DND-41 (cell line): Measurements from ENCODE around the gene LRRC43.

Source experiments
- ATAC-seq: fragments of 200-7000 bp; cut with Tn5 transposase; 3 replicates; pipeline ENCODE4 v1.9.1; 2021; ENCODE audit warnings: low read depth; ENCODE audit not compliant: insufficient read depth
- DNase-seq: peaks from one replicate; pipeline ENCODE4 v3.0.0-alpha.2; 2020
- H2AFZ ChIP-seq: 2 replicates; pipeline ENCODE4 v1.6.0; 2012; ENCODE audit warnings: low read depth, low read length
- H3K27ac ChIP-seq: 2 replicates; pipeline ENCODE4 v1.5.1; 2012; ENCODE audit warnings: low read length, inconsistent platforms
- H3K27me3 ChIP-seq: fragments of 200-600 bp; sonication (generic); 2 replicates; pipeline ENCODE4 v1.6.0; 2012; ENCODE audit warnings: low read length, mild to moderate bottlenecking, inconsistent platforms; ENCODE audit not compliant: insufficient read depth, poor library complexity
- H3K36me3 ChIP-seq: 2 replicates; pipeline ENCODE4 v1.5.1; 2012; ENCODE audit warnings: low read length, inconsistent platforms; ENCODE audit not compliant: insufficient read depth
- H3K4me1 ChIP-seq: 2 replicates; pipeline ENCODE4 v1.5.1; 2012; ENCODE audit warnings: mild to moderate bottlenecking, low read length; ENCODE audit not compliant: insufficient read depth
- H3K4me2 ChIP-seq: 2 replicates; pipeline ENCODE4 v1.6.0; 2012; ENCODE audit warnings: mild to moderate bottlenecking, moderate library complexity, low read length, inconsistent platforms; ENCODE audit not compliant: insufficient read depth
- H3K4me3 ChIP-seq, 2 experiments: fragments of 200-600 bp in 1 of 2; shearing (Covaris generic) in 1 of 2; 2 replicates each; pipeline ENCODE4 v1.5.1; 2012 to 2016; ENCODE audit warnings: inconsistent platforms in 2 of 2, low read length in 2 of 2, mild to moderate bottlenecking in 2 of 2, low read depth in 1 of 2, moderate library complexity in 1 of 2
- H3K79me2 ChIP-seq: 2 replicates; pipeline ENCODE4 v1.6.0; 2012; ENCODE audit warnings: low read length, inconsistent platforms; ENCODE audit not compliant: insufficient read depth
- H3K9ac ChIP-seq: 2 replicates; pipeline ENCODE4 v1.6.0; 2012; ENCODE audit warnings: low read depth, mild to moderate bottlenecking, inconsistent platforms, low read length, moderate library complexity
- H3K9me3 ChIP-seq: 2 replicates; pipeline ENCODE4 v1.5.1; 2012; ENCODE audit warnings: low read length, moderate library complexity, mild to moderate bottlenecking, inconsistent platforms; ENCODE audit not compliant: insufficient read depth, severe bottlenecking
- H4K20me1 ChIP-seq: 2 replicates; pipeline ENCODE4 v1.6.0; 2012; ENCODE audit warnings: low read length; ENCODE audit not compliant: insufficient read depth
- CTCF ChIP-seq: IDR thresholded peaks from 2 replicates; pipeline ENCODE4 v1.5.1; 2012; ENCODE audit warnings: borderline replicate concordance, low read length, moderate library complexity, mild to moderate bottlenecking; ENCODE audit not compliant: poor library complexity, severe bottlenecking; ENCODE audit errors: extremely low read depth
- EZH2 ChIP-seq: IDR thresholded peaks from 3 replicates; pipeline ENCODE4 v1.6.1; 2012; ENCODE audit warnings: borderline replicate concordance, low read depth, mild to moderate bottlenecking, moderate library complexity, low read length, inconsistent platforms; ENCODE audit not compliant: severe bottlenecking

Gene LRRC43

GRCh38 chr12:122235741-122236140, 52.8 kb downstream of the LRRC43 start:
- Histone ChIP-seq H3K9me3 (no peaks in the 10 kb centered on the region), H4K20me1 (peaks cover 4% of the 10 kb centered on the region; the same call in 1 of the 2 replicates), H3K27me3 (no peaks in the 10 kb centered on the region), H3K27ac (no peak overlapping the region), H3K9ac (no peak overlapping the region), H3K4me3 (no peak overlapping the region), H3K4me1 (no peaks in the 10 kb centered on the region), H3K4me2 (no peak overlapping the region), H3K79me2 (no peaks in the 10 kb centered on the region), H2AFZ (no peak overlapping the region), H3K36me3 (peaks cover 44% of the 10 kb centered on the region)
- TF ChIP-seq CTCF (no peak), EZH2 (no peak)
- DNase-seq = no peak
- ATAC-seq = no peak

GRCh38 chr12:122238861-122239260, 55.9 kb downstream of the LRRC43 start:
- H2AFZ ChIP-seq = no peak overlapping the region
- DNase-seq = no peak
- H3K36me3 ChIP-seq = peaks cover 36% of the 10 kb centered on the region
- no peak for ATAC-seq
- no peak for TF ChIP-seq CTCF
- H3K9ac ChIP-seq = no peak overlapping the region
- H3K4me2 ChIP-seq = no peak overlapping the region
- no peak overlapping the region for H3K27ac ChIP-seq
- no peaks in the 10 kb centered on the region for H3K9me3 ChIP-seq
- no peaks in the 10 kb centered on the region for H3K4me1 ChIP-seq
- no peaks in the 10 kb centered on the region for H3K79me2 ChIP-seq
- no peak overlapping the region for H3K4me3 ChIP-seq
- H4K20me1 ChIP-seq = no peaks in the 10 kb centered on the region
- H3K27me3 ChIP-seq = no peaks in the 10 kb centered on the region

GRCh38 chr12:122243965-122244364, 61.0 kb downstream of the LRRC43 start:
- Histone ChIP-seq H3K36me3 (peaks cover 29% of the 10 kb centered on the region), H4K20me1 (no peaks in the 10 kb centered on the region), H3K4me1 (no peaks in the 10 kb centered on the region), H3K4me2 (no peak overlapping the region), H3K27ac (no peak overlapping the region), H3K9me3 (no peaks in the 10 kb centered on the region), H2AFZ (no peak overlapping the region), H3K79me2 (no peaks in the 10 kb centered on the region), H3K27me3 (no peaks in the 10 kb centered on the region), H3K9ac (no peak overlapping the region), H3K4me3 (no peak overlapping the region)
- ATAC-seq = no peak
- TF ChIP-seq CTCF (no peak), EZH2 (no peak)
- DNase-seq = no peak

GRCh38 chr12:122244565-122245371, 61.8 kb downstream of the LRRC43 start:
- Histone ChIP-seq H3K27ac (no peak overlapping the region), H3K36me3 (peaks cover 36% of the 10 kb centered on the region), H2AFZ (no peak overlapping the region), H3K79me2 (no peaks in the 10 kb centered on the region), H4K20me1 (no peaks in the 10 kb centered on the region), H3K9ac (no peak overlapping the region), H3K4me2 (no peak overlapping the region), H3K27me3 (no peaks in the 10 kb centered on the region), H3K9me3 (no peaks in the 10 kb centered on the region), H3K4me1 (no peaks in the 10 kb centered on the region), H3K4me3 (no peak overlapping the region)
- no peak for TF ChIP-seq CTCF
- no peak for TF ChIP-seq EZH2
- ATAC-seq = peak; percentile 58; the same call in 1 of the 3 replicates
- DNase-seq = no peak
